ENCODE data around the gene EHMT2.

Gene EHMT2

GRCh38 chr6:31831350-31832215 is 65.9 kb downstream of the EHMT2 start:
- no peaks in the 10 kb centered on the region for H3K27me3 Mint-ChIP-seq
- no peak for DNase-seq
- H3K27ac Mint-ChIP-seq, result peak overlapping the region in 1 of 2 donors; percentile 44
- peaks cover 34% of the 10 kb centered on the region for H3K36me3 Mint-ChIP-seq (ENCODE audit: insufficient read depth)
- ATAC-seq (replicated peaks), result no peak
- no peaks in the 10 kb centered on the region for H3K9me3 Mint-ChIP-seq
- H3K4me3 Mint-ChIP-seq, result peak overlapping the region; percentile 87 to 88
- H3K4me1 Mint-ChIP-seq (ENCODE audit: low read depth in 2 of 2), result peaks cover 29 to 39% of the 10 kb centered on the region in 2 donors

GRCh38 chr6:31830886-31831335 is 66.6 kb downstream of the EHMT2 start:
- Mint-ChIP-seq H3K9me3 (no peaks in the 10 kb centered on the region), H3K27me3 (no peaks in the 10 kb centered on the region), H3K4me3 (peak overlapping the region; percentile 87 to 88), H3K36me3 (ENCODE audit: insufficient read depth) (peaks cover 28% of the 10 kb centered on the region), H3K27ac (peak overlapping the region; percentile 90 to 93), H3K4me1 (ENCODE audit: low read depth in 2 of 2) (peaks cover 23 to 35% of the 10 kb centered on the region in 2 donors)
- ATAC-seq (replicated peaks), result no peak
- no peak for DNase-seq

Data from effector memory CD8-positive, alpha-beta T cell (primary cell).